T-helper 2 cell treated with Interferon-gamma antibody and Interleukin-4, amounts not matched to agents 100 ng/mL and 5 ng/mL, for 36 hours (primary cell): ENCODE results near the gene CTF1. TPM values are rescaled to one million over a fixed set of nuclear protein-coding genes. Genes with fewer than 3 reads are reported as not detected.

Experiments used
- intact Hi-C: fragments of 100-400 bp; cut with micrococcal nuclease; formaldehyde crosslinking; loops from one replicate; pipeline ENCODE4 v1.15.1; 2023
- total RNA-seq: library from RNA; stranded (reverse); gene quantifications from 2 replicates; pipeline ENCODE4 v1.2.3, GENCODE V29; 2022

Gene CTF1
- total RNA-seq, 1 donor from 2014 or later: 0.32 TPM

- intact Hi-C loops: no loop called here
Observed at GRCh38 chr16:30887927-30888326, 8.5 kb upstream of the CTF1 start.

- intact Hi-C loops: no loop called here
Observed at GRCh38 chr16:30888856-30889499, 7.4 kb upstream of the CTF1 start.

GRCh38 chr16:30889721-30890120 is 6.7 kb upstream of the CTF1 start:
- intact Hi-C loops: loop anchor here (5.0 kb wide), 1 partner anchor 53 kb away; no protein-coding TSS in a partner anchor

GRCh38 chr16:30891043-30891823 is 5.2 kb upstream of the CTF1 start:
- intact Hi-C loops: loop anchor here (5.0 kb wide), 1 partner anchor 51 kb away; no protein-coding TSS in a partner anchor

- intact Hi-C loops: loop anchor here (5.0 kb wide), 1 partner anchor 49 kb away; no protein-coding TSS in a partner anchor
Observed at GRCh38 chr16:30892670-30893416, 3.6 kb upstream of the CTF1 start.

GRCh38 chr16:30893417-30893743 is 3.0 kb upstream of the CTF1 start:
- intact Hi-C loops: loop anchor here (5.0 kb wide), 1 partner anchor 49 kb away; no protein-coding TSS in a partner anchor

- intact Hi-C loops: loop anchor here (5.0 kb wide), 1 partner anchor 48 kb away; no protein-coding TSS in a partner anchor
Observed at GRCh38 chr16:30893744-30894539, 2.5 kb upstream of the CTF1 start, which contains the start of gene BCL7C. BCL7C (minus strand) TSS chr16:30894077; CDS start chr16:30893944, 133 bp downstream.

GRCh38 chr16:30894540-30895368 is 1.7 kb upstream of the CTF1 start:
- intact Hi-C loops: loop anchor here (5.0 kb wide), 1 partner anchor 48 kb away; no protein-coding TSS in a partner anchor

GRCh38 chr16:30895627-30896260 is 670 bp upstream of the CTF1 start:
- intact Hi-C loops: no loop called here

GRCh38 chr16:30896889-30897733 is 697 bp downstream of the CTF1 start:
- intact Hi-C loops: loop anchor here (1.0 kb wide), 1 partner anchor 25 kb away; no protein-coding TSS in a partner anchor

- intact Hi-C loops: loop anchor here (5.0 kb wide), 1 partner anchor 137 kb away; the partner anchor contains the start of genes CFAP119 and RNF40
Observed at GRCh38 chr16:30899794-30900193, 3.4 kb downstream of the CTF1 start.

GRCh38 chr16:30900588-30900987 is 4.2 kb downstream of the CTF1 start:
- intact Hi-C loops: loop anchor here (5.0 kb wide), 1 partner anchor 138 kb away; the partner anchor contains the start of genes CFAP119 and RNF40

- intact Hi-C loops: loop anchor here (1.0 to 5.0 kb wide), 4 partner anchors 21 to 139 kb away; partner anchors contain the start of genes CFAP119 and RNF40
Observed at GRCh38 chr16:30901201-30902028, 5.0 kb downstream of the CTF1 start.

GRCh38 chr16:30902029-30902972 is 5.9 kb downstream of the CTF1 start:
- intact Hi-C loops: loop anchor here (1.0 to 5.0 kb wide), 3 partner anchors 20 to 140 kb away; partner anchors contain the start of genes CFAP119 and RNF40

GRCh38 chr16:30903002-30903401 is 6.6 kb downstream of the CTF1 start:
- intact Hi-C loops: loop anchor here (5.0 kb wide), 1 partner anchor 141 kb away; the partner anchor contains the start of genes CFAP119 and RNF40

- intact Hi-C loops: loop anchor here (5.0 kb wide), 1 partner anchor 141 kb away; the partner anchor contains the start of genes CFAP119 and RNF40
Observed at GRCh38 chr16:30903596-30903995, 7.2 kb downstream of the CTF1 start.
